IMR-90 (cell line): ENCODE results near the gene RNF223. TPM values are rescaled to one million over a fixed set of nuclear protein-coding genes. Genes with fewer than 3 reads are reported as not detected.
"Not testable (repeated sequence)": the region's sequence is repeated elsewhere in the genome, so short reads cannot be mapped to it uniquely, and the experiment has no call there.

Source experiments
- ATAC-seq: fragments of 200-7000 bp; cut with Tn5 transposase; 2 replicates; pipeline ENCODE4 v1.9.1; 2020; ENCODE audit warnings: low read depth, mild to moderate bottlenecking, moderate library complexity
- BruUV-seq: library from RNA; stranded (reverse); fragments of 400-500 nt; replicated peaks from 2 replicates; lab custom pipeline; 2021; lab: Mats Ljungman, UMichigan
- CTCF ChIA-PET: fragments of 300-600 bp; formaldehyde crosslinking; extraction: SDS; loops from one replicate; lab custom pipeline; 2021; ENCODE audit warnings: antibody characterized with exemption; lab: Yijun Ruan, JAX
- POLR2A ChIA-PET: fragments of 300-600 bp; sonication (Branson Sonifier 250); formaldehyde crosslinking; loops from one replicate; lab custom pipeline; 2022; ENCODE audit warnings: antibody characterized with exemption; ENCODE audit not compliant: unreplicated experiment; lab: Charles Lee
- DNase-seq: peaks from one replicate; pipeline ENCODE4 v3.0.0; 2013
- H2AFZ ChIP-seq: replicated peaks from 2 replicates; pipeline ENCODE3; 2013; ENCODE audit warnings: low read length, mild to moderate bottlenecking; ENCODE audit not compliant: poor library complexity
- H2AK5ac ChIP-seq: 2 replicates; pipeline ENCODE4 v1.6.1; 2013; ENCODE audit warnings: low read depth, low read length, inconsistent platforms
- H2AK9ac ChIP-seq: replicated peaks from 2 replicates; pipeline ENCODE3; 2013; ENCODE audit warnings: mild to moderate bottlenecking, low read depth, low read length, moderate library complexity; ENCODE audit not compliant: poor library complexity
- H2BK120ac ChIP-seq: 2 replicates; pipeline ENCODE4 v1.6.1; 2013; ENCODE audit warnings: low read depth, low read length, inconsistent platforms
- H2BK15ac ChIP-seq: 3 replicates; pipeline ENCODE4 v1.6.1; 2013; ENCODE audit warnings: low read depth, low read length, inconsistent platforms
- H2BK20ac ChIP-seq: 2 replicates; pipeline ENCODE4 v1.6.1; 2013; ENCODE audit warnings: low read depth, mild to moderate bottlenecking, inconsistent platforms, low read length, moderate library complexity
- H2BK5ac ChIP-seq: 2 replicates; pipeline ENCODE4 v1.6.1; 2013; ENCODE audit warnings: mild to moderate bottlenecking, low read depth, low read length, inconsistent platforms; ENCODE audit not compliant: poor library complexity, severe bottlenecking
- H3K14ac ChIP-seq: replicated peaks from 2 replicates; pipeline ENCODE4 v1.6.1; 2013; ENCODE audit warnings: low read depth, low read length, inconsistent platforms
- H3K18ac ChIP-seq: 2 replicates; pipeline ENCODE4 v1.6.1; 2013; ENCODE audit warnings: low read depth, low read length, control low read depth
- H3K23ac ChIP-seq: 2 replicates; pipeline ENCODE4 v1.6.1; 2013; ENCODE audit warnings: low read depth, low read length, inconsistent platforms
- H3K27ac ChIP-seq: 2 replicates; pipeline ENCODE4 v1.5.1; 2013; ENCODE audit warnings: mild to moderate bottlenecking, control low read depth, low read length; ENCODE audit not compliant: insufficient read depth
- H3K27me3 ChIP-seq: 2 replicates; pipeline ENCODE4 v1.6.1; 2013; ENCODE audit warnings: low read length; ENCODE audit not compliant: control insufficient read depth, insufficient read depth
- H3K36me3 ChIP-seq: 2 replicates; pipeline ENCODE4 v1.6.1; 2013; ENCODE audit warnings: low read length, mixed read lengths; ENCODE audit not compliant: control insufficient read depth, insufficient read depth
- H3K4ac ChIP-seq: 2 replicates; pipeline ENCODE4 v1.6.1; 2013; ENCODE audit warnings: low read depth, low read length, inconsistent platforms
- H3K4me1 ChIP-seq: 2 replicates; pipeline ENCODE4 v1.6.1; 2013; ENCODE audit warnings: low read length, mixed read lengths; ENCODE audit not compliant: control insufficient read depth, insufficient read depth
- H3K4me2 ChIP-seq: 2 replicates; pipeline ENCODE4 v1.6.1; 2013; ENCODE audit warnings: low read depth, mild to moderate bottlenecking, control low read depth, low read length, moderate library complexity
- H3K4me3 ChIP-seq: 2 replicates; pipeline ENCODE4 v1.5.1; 2013; ENCODE audit warnings: low read depth, mild to moderate bottlenecking, control low read depth, low read length, moderate library complexity; ENCODE audit not compliant: insufficient read depth
- H3K56ac ChIP-seq: 2 replicates; pipeline ENCODE4 v1.6.1; 2013; ENCODE audit warnings: low read length, inconsistent platforms; ENCODE audit not compliant: insufficient read depth; ENCODE audit errors: extremely low read depth
- H3K79me1 ChIP-seq, 2 experiments: 2 replicates each; pipeline ENCODE4 v1.6.1; 2013; ENCODE audit warnings: low read length in 2 of 2, inconsistent platforms in 1 of 2, low read depth in 1 of 2
- H3K9ac ChIP-seq: 2 replicates; pipeline ENCODE4 v1.6.1; 2013; ENCODE audit warnings: low read depth, low read length, control low read depth
- H3K9me1 ChIP-seq: 2 replicates; pipeline ENCODE4 v1.6.1; 2013; ENCODE audit warnings: low read length, inconsistent platforms; ENCODE audit not compliant: insufficient read depth
- H3K9me3 ChIP-seq: 2 replicates; pipeline ENCODE4 v1.6.1; 2013; ENCODE audit warnings: low read length; ENCODE audit not compliant: control insufficient read depth, insufficient read depth
- H4K20me1 ChIP-seq: 2 replicates; pipeline ENCODE4 v1.6.1; 2013; ENCODE audit warnings: low read length, inconsistent platforms; ENCODE audit not compliant: insufficient read depth
- H4K5ac ChIP-seq: 2 replicates; pipeline ENCODE4 v1.6.1; 2013; ENCODE audit warnings: mild to moderate bottlenecking, low read depth, low read length, control low read depth
- H4K8ac ChIP-seq, 2 experiments: 2 replicates each; pipeline ENCODE4 v1.6.1; 2013; ENCODE audit warnings: low read depth in 2 of 2, low read length in 2 of 2, control low read depth in 1 of 2, inconsistent platforms in 1 of 2
- H4K91ac ChIP-seq: 2 replicates; pipeline ENCODE4 v1.6.1; 2013; ENCODE audit warnings: low read depth, low read length, inconsistent platforms; ENCODE audit not compliant: insufficient read depth
- WGBS, 2 experiments: methylation state at CpG; one replicate each; pipeline versions ENCODE4 v1.1.5 to v1.1.7; 2013; ENCODE audit warnings: missing lambda C conversion rate in 2 of 2; ENCODE audit not compliant: insufficient read length in 1 of 2; ENCODE audit errors: extremely low coverage in 2 of 2; 5-methylcytosine and 5-hydroxymethylcytosine counted together
- dilution Hi-C: fragments of 300-500 bp; cut with HindIII; formaldehyde crosslinking; loops from one replicate; pipeline ENCODE4 v1.14.3; 2018; ENCODE audit warnings: low sequenced_read_pairs; ENCODE audit not compliant: unreplicated experiment
- in situ Hi-C: fragments of 300-500 bp; cut with MboI; formaldehyde crosslinking; loops from 3 replicates; pipeline ENCODE4 v1.14.3; 2019; ENCODE audit warnings: low sequenced_read_pairs, inconsistent platforms, mixed read lengths
- intact Hi-C: fragments of 100-400 bp; cut with micrococcal nuclease; formaldehyde crosslinking; loops from 2 replicates; pipeline ENCODE4 v1.10.0; 2022
- polyA plus RNA-seq, 3 experiments: library from polyadenylated mRNA; depleted of rRNA; stranded (reverse); fragments of >200 nt; gene quantifications; 2 replicates each; pipeline ENCODE4 v1.2.3, GENCODE V29; 2012; ENCODE audit warnings: low replicate concordance in 1 of 3
- total RNA-seq: library from RNA; depleted of rRNA; stranded (reverse); fragments of >200 nt; gene quantifications from 2 replicates; pipeline ENCODE4 v1.2.3, GENCODE V29; 2012

The RNF223 gene
- total and polyA plus RNA-seq, 2 of the 4 experiments (the other 2 are of a cell fraction) = not detected

- H3K27me3 ChIP-seq, H3K23ac ChIP-seq, H2AK9ac ChIP-seq, H4K8ac ChIP-seq, H3K4ac ChIP-seq, BruUV-seq, H3K79me1 ChIP-seq, H2BK120ac ChIP-seq, H3K56ac ChIP-seq, H3K18ac ChIP-seq, CTCF ChIA-PET, H3K36me3 ChIP-seq, H4K5ac ChIP-seq, H2BK5ac ChIP-seq, H2BK15ac ChIP-seq, H2AFZ ChIP-seq, H4K20me1 ChIP-seq, H3K9ac ChIP-seq, H3K27ac ChIP-seq, ATAC-seq, H3K9me3 ChIP-seq, H2AK5ac ChIP-seq, H2BK20ac ChIP-seq, dilution Hi-C loops, H3K4me3 ChIP-seq, H4K91ac ChIP-seq, in situ Hi-C loops, intact Hi-C loops, DNase-seq, H3K4me2 ChIP-seq, POLR2A ChIA-PET, H3K9me1 ChIP-seq, H3K14ac ChIP-seq: not testable (repeated sequence)
- WGBS, 2 experiments = no CpG with 5 or more reads among the region's 21 CpGs
- H3K4me1 ChIP-seq = peaks cover 11% of the 10 kb centered on the region
Observed at GRCh38 chr1:1077396-1077795, 3.3 kb upstream of the RNF223 start.
